IMR-90 (cell line): Measurements from ENCODE around the gene NACC2. TPM values are rescaled to one million over a fixed set of nuclear protein-coding genes. Genes with fewer than 3 reads are reported as not detected.

ENCODE experiments used
- ATAC-seq: fragments of 200-7000 bp; cut with Tn5 transposase; 2 replicates; pipeline ENCODE4 v1.9.1; 2020; ENCODE audit warnings: low read depth, mild to moderate bottlenecking, moderate library complexity
- BruUV-seq: library from RNA; stranded (reverse); fragments of 400-500 nt; replicated peaks from 2 replicates; lab custom pipeline; 2021; lab: Mats Ljungman, UMichigan
- CTCF ChIA-PET: fragments of 300-600 bp; formaldehyde crosslinking; extraction: SDS; loops from one replicate; lab custom pipeline; 2021; ENCODE audit warnings: antibody characterized with exemption; lab: Yijun Ruan, JAX
- POLR2A ChIA-PET: fragments of 300-600 bp; sonication (Branson Sonifier 250); formaldehyde crosslinking; loops from one replicate; lab custom pipeline; 2022; ENCODE audit warnings: antibody characterized with exemption; ENCODE audit not compliant: unreplicated experiment; lab: Charles Lee
- DNase-seq: peaks from one replicate; pipeline ENCODE4 v3.0.0; 2013
- H2AFZ ChIP-seq: replicated peaks from 2 replicates; pipeline ENCODE3; 2013; ENCODE audit warnings: low read length, mild to moderate bottlenecking; ENCODE audit not compliant: poor library complexity
- H2AK5ac ChIP-seq: 2 replicates; pipeline ENCODE4 v1.6.1; 2013; ENCODE audit warnings: low read depth, low read length, inconsistent platforms
- H2AK9ac ChIP-seq: replicated peaks from 2 replicates; pipeline ENCODE3; 2013; ENCODE audit warnings: mild to moderate bottlenecking, low read depth, low read length, moderate library complexity; ENCODE audit not compliant: poor library complexity
- H2BK120ac ChIP-seq: 2 replicates; pipeline ENCODE4 v1.6.1; 2013; ENCODE audit warnings: low read depth, low read length, inconsistent platforms
- H2BK15ac ChIP-seq: 3 replicates; pipeline ENCODE4 v1.6.1; 2013; ENCODE audit warnings: low read depth, low read length, inconsistent platforms
- H2BK20ac ChIP-seq: 2 replicates; pipeline ENCODE4 v1.6.1; 2013; ENCODE audit warnings: low read depth, mild to moderate bottlenecking, inconsistent platforms, low read length, moderate library complexity
- H2BK5ac ChIP-seq: 2 replicates; pipeline ENCODE4 v1.6.1; 2013; ENCODE audit warnings: mild to moderate bottlenecking, low read depth, low read length, inconsistent platforms; ENCODE audit not compliant: poor library complexity, severe bottlenecking
- H3K14ac ChIP-seq: replicated peaks from 2 replicates; pipeline ENCODE4 v1.6.1; 2013; ENCODE audit warnings: low read depth, low read length, inconsistent platforms
- H3K18ac ChIP-seq: 2 replicates; pipeline ENCODE4 v1.6.1; 2013; ENCODE audit warnings: low read depth, low read length, control low read depth
- H3K23ac ChIP-seq: 2 replicates; pipeline ENCODE4 v1.6.1; 2013; ENCODE audit warnings: low read depth, low read length, inconsistent platforms
- H3K27ac ChIP-seq: 2 replicates; pipeline ENCODE4 v1.5.1; 2013; ENCODE audit warnings: mild to moderate bottlenecking, control low read depth, low read length; ENCODE audit not compliant: insufficient read depth
- H3K27me3 ChIP-seq: 2 replicates; pipeline ENCODE4 v1.6.1; 2013; ENCODE audit warnings: low read length; ENCODE audit not compliant: control insufficient read depth, insufficient read depth
- H3K36me3 ChIP-seq: 2 replicates; pipeline ENCODE4 v1.6.1; 2013; ENCODE audit warnings: low read length, mixed read lengths; ENCODE audit not compliant: control insufficient read depth, insufficient read depth
- H3K4ac ChIP-seq: 2 replicates; pipeline ENCODE4 v1.6.1; 2013; ENCODE audit warnings: low read depth, low read length, inconsistent platforms
- H3K4me1 ChIP-seq: 2 replicates; pipeline ENCODE4 v1.6.1; 2013; ENCODE audit warnings: low read length, mixed read lengths; ENCODE audit not compliant: control insufficient read depth, insufficient read depth
- H3K4me2 ChIP-seq: 2 replicates; pipeline ENCODE4 v1.6.1; 2013; ENCODE audit warnings: low read depth, mild to moderate bottlenecking, control low read depth, low read length, moderate library complexity
- H3K4me3 ChIP-seq: 2 replicates; pipeline ENCODE4 v1.5.1; 2013; ENCODE audit warnings: low read depth, mild to moderate bottlenecking, control low read depth, low read length, moderate library complexity; ENCODE audit not compliant: insufficient read depth
- H3K56ac ChIP-seq: 2 replicates; pipeline ENCODE4 v1.6.1; 2013; ENCODE audit warnings: low read length, inconsistent platforms; ENCODE audit not compliant: insufficient read depth; ENCODE audit errors: extremely low read depth
- H3K79me1 ChIP-seq, 2 experiments: 2 replicates each; pipeline ENCODE4 v1.6.1; 2013; ENCODE audit warnings: low read length in 2 of 2, inconsistent platforms in 1 of 2, low read depth in 1 of 2
- H3K9ac ChIP-seq: 2 replicates; pipeline ENCODE4 v1.6.1; 2013; ENCODE audit warnings: low read depth, low read length, control low read depth
- H3K9me1 ChIP-seq: 2 replicates; pipeline ENCODE4 v1.6.1; 2013; ENCODE audit warnings: low read length, inconsistent platforms; ENCODE audit not compliant: insufficient read depth
- H3K9me3 ChIP-seq: 2 replicates; pipeline ENCODE4 v1.6.1; 2013; ENCODE audit warnings: low read length; ENCODE audit not compliant: control insufficient read depth, insufficient read depth
- H4K20me1 ChIP-seq: 2 replicates; pipeline ENCODE4 v1.6.1; 2013; ENCODE audit warnings: low read length, inconsistent platforms; ENCODE audit not compliant: insufficient read depth
- H4K5ac ChIP-seq: 2 replicates; pipeline ENCODE4 v1.6.1; 2013; ENCODE audit warnings: mild to moderate bottlenecking, low read depth, low read length, control low read depth
- H4K8ac ChIP-seq, 2 experiments: 2 replicates each; pipeline ENCODE4 v1.6.1; 2013; ENCODE audit warnings: low read depth in 2 of 2, low read length in 2 of 2, control low read depth in 1 of 2, inconsistent platforms in 1 of 2
- H4K91ac ChIP-seq: 2 replicates; pipeline ENCODE4 v1.6.1; 2013; ENCODE audit warnings: low read depth, low read length, inconsistent platforms; ENCODE audit not compliant: insufficient read depth
- BHLHE40 ChIP-seq: fragments of 150-350 bp; IDR thresholded peaks from 2 replicates; pipeline ENCODE4 v1.6.1; 2016; ENCODE audit warnings: mild to moderate bottlenecking, low read depth, low read length
- CEBPB ChIP-seq: IDR thresholded peaks from 2 replicates; pipeline ENCODE4 v1.6.1; 2012; ENCODE audit warnings: low read depth, low read length, improper control_type of control experiment
- CHD1 ChIP-seq: IDR thresholded peaks from 2 replicates; pipeline ENCODE4 v1.6.1; 2012; ENCODE audit warnings: low read depth, low read length, improper control_type of control experiment
- CTCF ChIP-seq: conservative IDR thresholded peaks from 2 replicates; pipeline ENCODE4 v1.5.1; 2012; ENCODE audit warnings: mild to moderate bottlenecking, low read depth, low read length, improper control_type of control experiment
- FOS ChIP-seq: fragments of 150-350 bp; IDR thresholded peaks from 2 replicates; pipeline ENCODE4 v1.6.1; 2016; ENCODE audit warnings: low read depth, low read length
- MAFK ChIP-seq: IDR thresholded peaks from 2 replicates; pipeline ENCODE4 v1.6.1; 2012; ENCODE audit warnings: low read depth, low read length, improper control_type of control experiment
- MAZ ChIP-seq: IDR thresholded peaks from 2 replicates; pipeline ENCODE4 v1.6.1; 2012; ENCODE audit warnings: low read depth, mild to moderate bottlenecking, low read length, improper control_type of control experiment, moderate library complexity, borderline replicate concordance
- MXI1 ChIP-seq: IDR thresholded peaks from 2 replicates; pipeline ENCODE4 v1.6.1; 2012; ENCODE audit warnings: low read depth, mild to moderate bottlenecking, low read length, moderate library complexity, borderline replicate concordance
- NFE2L2 ChIP-seq: fragments of 150-350 bp; IDR thresholded peaks from 2 replicates; pipeline ENCODE4 v1.6.1; 2016; ENCODE audit warnings: low read depth, mild to moderate bottlenecking, low read length
- POLR2A ChIP-seq: IDR thresholded peaks from 2 replicates; pipeline ENCODE4 v1.6.1; 2012; ENCODE audit warnings: mild to moderate bottlenecking, low read depth, low read length
- RAD21 ChIP-seq: IDR thresholded peaks from 2 replicates; pipeline ENCODE4 v1.6.1; 2012; ENCODE audit warnings: low read length, improper control_type of control experiment
- RCOR1 ChIP-seq: IDR thresholded peaks from 2 replicates; pipeline ENCODE4 v1.6.1; 2012; ENCODE audit warnings: mild to moderate bottlenecking, low read length, improper control_type of control experiment; ENCODE audit not compliant: insufficient replicate concordance
- RFX5 ChIP-seq: IDR thresholded peaks from 2 replicates; pipeline ENCODE4 v1.8.0; 2012; ENCODE audit warnings: low read depth, mild to moderate bottlenecking, low read length, moderate library complexity
- SMC3 ChIP-seq: fragments of 150-350 bp; IDR thresholded peaks from 2 replicates; pipeline ENCODE4 v1.6.1; 2016; ENCODE audit warnings: low read depth, mild to moderate bottlenecking, antibody characterized with exemption, low read length, moderate library complexity
- USF2 ChIP-seq: fragments of 150-350 bp; IDR thresholded peaks from 2 replicates; pipeline ENCODE4 v1.6.1; 2017; ENCODE audit warnings: mild to moderate bottlenecking, antibody characterized with exemption, low read length, low read depth
- WGBS, 2 experiments: methylation state at CpG; one replicate each; pipeline versions ENCODE4 v1.1.5 to v1.1.7; 2013; ENCODE audit warnings: missing lambda C conversion rate in 2 of 2; ENCODE audit not compliant: insufficient read length in 1 of 2; ENCODE audit errors: extremely low coverage in 2 of 2; 5-methylcytosine and 5-hydroxymethylcytosine counted together
- dilution Hi-C: fragments of 300-500 bp; cut with HindIII; formaldehyde crosslinking; loops from one replicate; pipeline ENCODE4 v1.14.3; 2018; ENCODE audit warnings: low sequenced_read_pairs; ENCODE audit not compliant: unreplicated experiment
- in situ Hi-C: fragments of 300-500 bp; cut with MboI; formaldehyde crosslinking; loops from 3 replicates; pipeline ENCODE4 v1.14.3; 2019; ENCODE audit warnings: low sequenced_read_pairs, inconsistent platforms, mixed read lengths
- intact Hi-C: fragments of 100-400 bp; cut with micrococcal nuclease; formaldehyde crosslinking; loops from 2 replicates; pipeline ENCODE4 v1.10.0; 2022
- polyA plus RNA-seq, 3 experiments: library from polyadenylated mRNA; depleted of rRNA; stranded (reverse); fragments of >200 nt; gene quantifications; 2 replicates each; pipeline ENCODE4 v1.2.3, GENCODE V29; 2012; ENCODE audit warnings: low replicate concordance in 1 of 3
- total RNA-seq: library from RNA; depleted of rRNA; stranded (reverse); fragments of >200 nt; gene quantifications from 2 replicates; pipeline ENCODE4 v1.2.3, GENCODE V29; 2012
- TF ChIP-seq, protein P1 (sequence below): fragments of 150-350 bp; IDR thresholded peaks from 2 replicates; pipeline ENCODE4 v1.6.1; 2016; ENCODE audit warnings: low read depth, mild to moderate bottlenecking, low read length, moderate library complexity, borderline replicate concordance

NACC2 gene
- total and polyA plus RNA-seq, 2 of the 4 experiments (the other 2 are of a cell fraction) = 7.9 to 19.0 TPM

- Histone ChIP-seq H3K14ac (no peak overlapping the region), H3K18ac (no peak overlapping the region), H3K4ac (no peak overlapping the region), H4K8ac (no peak overlapping the region), H2AK5ac (peak overlapping the region; percentile 38; the same call in 1 of the 2 replicates), H3K9ac (no peak overlapping the region), H4K20me1 (peaks cover 84% of the 10 kb centered on the region), H2BK5ac (no peak overlapping the region), H3K9me1 (peaks cover 17% of the 10 kb centered on the region), H2AK9ac (peak overlapping the region; percentile 42), H3K23ac (no peak overlapping the region), H3K9me3 (no peaks in the 10 kb centered on the region), H3K56ac (no peak overlapping the region), H3K36me3 (peaks cover 34% of the 10 kb centered on the region), H2BK20ac (no peak overlapping the region), H4K91ac (no peak overlapping the region), H3K4me1 (peaks cover 8% of the 10 kb centered on the region), H4K5ac (no peak overlapping the region), H2AFZ (no peak overlapping the region), H3K27ac (no peak overlapping the region), H2BK15ac (no peak overlapping the region), H2BK120ac (no peak overlapping the region), H3K4me2 (no peak overlapping the region), H3K27me3 (no peaks in the 10 kb centered on the region), H3K4me3 (no peak overlapping the region), H3K79me1 (peaks cover 28 to 78% of the 10 kb centered on the region in 2 experiments)
- no peak for DNase-seq
- in situ Hi-C loops (no loop called here), intact Hi-C loops (no loop called here), dilution Hi-C loops (no loop called here)
- CTCF ChIA-PET = no interaction called here
- 91% methylated on average over 9 of the region's 16 CpGs; no CpG with 5 or more reads in 1 of the 2 experiments for WGBS, 2 experiments
- ATAC-seq = no peak
- no TSS peak for BruUV-seq
- POLR2A ChIA-PET = no interaction called here
- TF ChIP-seq MXI1 (no peak), RCOR1 (no peak), MAZ (no peak), POLR2A (no peak), RAD21 (no peak), NFE2L2 (no peak), USF2 (no peak), BHLHE40 (no peak), RFX5 (no peak), CTCF (no peak), MAFK (no peak), FOS (no peak), CHD1 (no peak), SMC3 (no peak), CEBPB (no peak)
- TF ChIP-seq, protein P1, sequence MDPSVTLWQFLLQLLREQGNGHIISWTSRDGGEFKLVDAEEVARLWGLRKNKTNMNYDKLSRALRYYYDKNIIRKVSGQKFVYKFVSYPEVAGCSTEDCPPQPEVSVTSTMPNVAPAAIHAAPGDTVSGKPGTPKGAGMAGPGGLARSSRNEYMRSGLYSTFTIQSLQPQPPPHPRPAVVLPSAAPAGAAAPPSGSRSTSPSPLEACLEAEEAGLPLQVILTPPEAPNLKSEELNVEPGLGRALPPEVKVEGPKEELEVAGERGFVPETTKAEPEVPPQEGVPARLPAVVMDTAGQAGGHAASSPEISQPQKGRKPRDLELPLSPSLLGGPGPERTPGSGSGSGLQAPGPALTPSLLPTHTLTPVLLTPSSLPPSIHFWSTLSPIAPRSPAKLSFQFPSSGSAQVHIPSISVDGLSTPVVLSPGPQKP = no peak
Measured at GRCh38 chr9:136044971-136045594, 50.0 kb downstream of the NACC2 start.
